GM12873 (cell line): ENCODE results near the gene FGF7.

ENCODE experiments used
- CTCF ChIP-seq: IDR thresholded peaks from 2 replicates; pipeline ENCODE4 v1.5.1; 2012; ENCODE audit warnings: low read depth, mild to moderate bottlenecking, moderate library complexity, low read length, control low read depth; ENCODE audit not compliant: insufficient read depth; ENCODE audit errors: missing control alignments

FGF7 gene

GRCh38 chr15:49501586-49501985 is 78.5 kb downstream of the FGF7 start:
- TF ChIP-seq CTCF: no peak

GRCh38 chr15:49506341-49506740 is 83.3 kb downstream of the FGF7 start:
- TF ChIP-seq CTCF: no peak

GRCh38 chr15:49507261-49507660 is 84.2 kb downstream of the FGF7 start:
- TF ChIP-seq CTCF: no peak

- TF ChIP-seq CTCF: peak; percentile 13
These were observed 98.8 kb downstream of the FGF7 start for GRCh38 chr15:49521802-49522201.

- TF ChIP-seq CTCF: no peak
These were observed 105.2 kb downstream of the FGF7 start for GRCh38 chr15:49528289-49528688.

GRCh38 chr15:49530092-49530491 is 107.0 kb downstream of the FGF7 start:
- TF ChIP-seq CTCF: no peak
